ENCODE results near the gene MAP2. TPM values are rescaled to one million over a fixed set of nuclear protein-coding genes. Genes with fewer than 3 reads are reported as not detected.

MAP2 gene
- total RNA-seq, 1 donor from 2014 or later = 119 TPM

DNA sequence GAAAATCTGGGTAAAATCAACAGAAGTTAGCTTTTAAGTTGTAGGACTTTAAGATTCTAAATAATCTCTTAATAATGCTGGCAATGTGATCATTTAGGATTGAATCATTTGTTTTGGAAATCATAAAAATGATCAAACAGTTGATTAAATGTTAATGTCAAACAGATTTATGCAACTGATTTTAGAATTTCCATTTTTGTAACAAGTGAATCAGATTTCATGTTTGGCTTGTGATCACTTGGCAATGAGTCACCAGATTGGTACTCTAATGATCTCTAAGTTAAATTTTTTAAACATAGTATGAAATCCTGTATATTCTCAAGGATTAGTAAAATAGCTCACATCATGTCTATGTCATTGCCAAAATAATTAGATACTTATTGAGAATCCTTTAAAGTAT, 297.6 kb downstream of the MAP2 start:
- peaks cover 36% of the 10 kb centered on the region for H3K36me3 Mint-ChIP-seq (ENCODE audit: low read depth)
- H3K9me3 Mint-ChIP-seq = peaks cover 2% of the 10 kb centered on the region

DNA sequence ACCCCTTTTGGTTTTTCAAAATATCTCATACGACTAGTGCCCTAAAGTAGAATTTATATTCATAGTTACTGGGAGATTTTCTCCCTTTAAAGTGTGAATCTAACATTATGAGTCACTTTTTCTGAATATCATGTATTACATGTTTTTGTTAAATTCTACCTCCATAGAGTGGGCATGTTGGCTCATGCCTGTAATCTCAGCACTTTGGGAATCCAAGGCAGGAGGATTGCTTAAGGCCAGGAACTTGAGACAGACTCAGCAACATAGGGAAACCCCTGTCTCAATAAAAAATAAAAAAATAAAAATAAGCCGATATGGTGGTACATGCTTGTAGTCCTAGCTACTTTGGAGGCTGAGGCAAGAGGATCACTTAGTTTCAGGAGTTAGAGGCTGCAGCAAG, 302.5 kb downstream of the MAP2 start:
- peaks cover 27% of the 10 kb centered on the region for H3K36me3 Mint-ChIP-seq (ENCODE audit: low read depth)
- H3K27me3 Mint-ChIP-seq (ENCODE audit: low read depth) = no peaks in the 10 kb centered on the region
- H3K9me3 Mint-ChIP-seq = peaks cover 2% of the 10 kb centered on the region
- no peak overlapping the region for H3K4me3 Mint-ChIP-seq
- no peaks in the 10 kb centered on the region for H3K4me1 Mint-ChIP-seq
- DNase-seq (ENCODE audit: low read depth, low spot score) = no peak
- TF ChIP-seq, protein P1, sequence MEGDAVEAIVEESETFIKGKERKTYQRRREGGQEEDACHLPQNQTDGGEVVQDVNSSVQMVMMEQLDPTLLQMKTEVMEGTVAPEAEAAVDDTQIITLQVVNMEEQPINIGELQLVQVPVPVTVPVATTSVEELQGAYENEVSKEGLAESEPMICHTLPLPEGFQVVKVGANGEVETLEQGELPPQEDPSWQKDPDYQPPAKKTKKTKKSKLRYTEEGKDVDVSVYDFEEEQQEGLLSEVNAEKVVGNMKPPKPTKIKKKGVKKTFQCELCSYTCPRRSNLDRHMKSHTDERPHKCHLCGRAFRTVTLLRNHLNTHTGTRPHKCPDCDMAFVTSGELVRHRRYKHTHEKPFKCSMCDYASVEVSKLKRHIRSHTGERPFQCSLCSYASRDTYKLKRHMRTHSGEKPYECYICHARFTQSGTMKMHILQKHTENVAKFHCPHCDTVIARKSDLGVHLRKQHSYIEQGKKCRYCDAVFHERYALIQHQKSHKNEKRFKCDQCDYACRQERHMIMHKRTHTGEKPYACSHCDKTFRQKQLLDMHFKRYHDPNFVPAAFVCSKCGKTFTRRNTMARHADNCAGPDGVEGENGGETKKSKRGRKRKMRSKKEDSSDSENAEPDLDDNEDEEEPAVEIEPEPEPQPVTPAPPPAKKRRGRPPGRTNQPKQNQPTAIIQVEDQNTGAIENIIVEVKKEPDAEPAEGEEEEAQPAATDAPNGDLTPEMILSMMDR (conservative IDR thresholded peaks at IDR 0.05) = no peak
- no peak overlapping the region for H3K27ac Mint-ChIP-seq (ENCODE audit: unreplicated experiment)

More for the DNA sequence above, 297.6 kb downstream of the MAP2 start:
- Mint-ChIP-seq H3K27ac (ENCODE audit: unreplicated experiment) (no peak overlapping the region), H3K4me1 (peaks cover 3% of the 10 kb centered on the region), H3K4me3 (no peak overlapping the region), H3K27me3 (ENCODE audit: low read depth) (no peaks in the 10 kb centered on the region)
- TF ChIP-seq, protein P1 (conservative IDR thresholded peaks at IDR 0.05) = no peak
- DNase-seq (ENCODE audit: low read depth, low spot score) = no peak

DNA sequence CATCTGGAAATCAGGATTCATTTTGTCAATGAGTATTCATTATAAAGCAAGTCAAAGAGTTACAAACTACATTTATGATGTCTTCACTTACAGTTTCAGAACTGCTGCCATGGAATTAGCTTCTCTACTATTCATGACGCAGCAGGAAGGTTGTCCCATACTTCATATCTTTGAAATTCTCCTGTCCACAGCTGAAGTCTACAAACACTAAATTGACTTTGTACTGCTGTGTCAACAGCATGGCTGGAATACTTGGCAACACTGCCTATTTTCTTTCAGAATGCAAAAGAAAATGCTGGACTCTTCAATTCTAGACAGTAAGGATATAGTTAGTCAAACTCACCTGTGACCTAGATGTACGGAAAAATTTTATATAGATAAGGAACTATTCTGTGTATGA, 303.2 kb downstream of the MAP2 start:
- TF ChIP-seq, protein P1 (conservative IDR thresholded peaks at IDR 0.05) = no peak
- Mint-ChIP-seq H3K36me3 (ENCODE audit: low read depth) (peaks cover 31% of the 10 kb centered on the region), H3K27me3 (ENCODE audit: low read depth) (no peaks in the 10 kb centered on the region), H3K4me1 (no peaks in the 10 kb centered on the region), H3K4me3 (no peak overlapping the region), H3K27ac (ENCODE audit: unreplicated experiment) (no peak overlapping the region), H3K9me3 (peaks cover 2% of the 10 kb centered on the region)
- no peak for DNase-seq (ENCODE audit: low read depth, low spot score)

DNA sequence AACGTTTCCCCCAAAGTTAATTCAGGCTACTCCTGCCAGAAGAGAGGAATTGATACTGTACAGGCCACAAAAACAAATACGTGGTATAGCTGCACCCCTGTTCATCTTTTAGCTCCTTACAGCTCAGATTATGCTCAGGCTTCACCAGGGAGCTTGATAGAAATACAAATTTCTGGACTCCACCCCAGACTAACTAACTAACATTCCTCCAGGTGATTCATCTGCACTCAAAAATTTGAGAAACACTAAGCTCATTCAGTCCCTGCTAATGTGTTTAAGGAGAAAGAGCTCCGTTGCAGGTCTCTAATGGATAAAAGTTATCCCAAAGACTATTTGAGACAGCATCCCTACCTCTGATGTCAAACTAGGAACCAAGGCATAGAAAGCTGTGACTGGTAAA, 311.0 kb downstream of the MAP2 start:
- Mint-ChIP-seq H3K27ac (ENCODE audit: unreplicated experiment) (no peak overlapping the region), H3K9me3 (no peaks in the 10 kb centered on the region), H3K27me3 (ENCODE audit: low read depth) (no peaks in the 10 kb centered on the region), H3K4me3 (no peak overlapping the region), H3K4me1 (no peaks in the 10 kb centered on the region), H3K36me3 (ENCODE audit: low read depth) (peaks cover 4% of the 10 kb centered on the region)
- TF ChIP-seq, protein P1 (conservative IDR thresholded peaks at IDR 0.05) = no peak
- DNase-seq (ENCODE audit: low read depth, low spot score) = no peak

DNA sequence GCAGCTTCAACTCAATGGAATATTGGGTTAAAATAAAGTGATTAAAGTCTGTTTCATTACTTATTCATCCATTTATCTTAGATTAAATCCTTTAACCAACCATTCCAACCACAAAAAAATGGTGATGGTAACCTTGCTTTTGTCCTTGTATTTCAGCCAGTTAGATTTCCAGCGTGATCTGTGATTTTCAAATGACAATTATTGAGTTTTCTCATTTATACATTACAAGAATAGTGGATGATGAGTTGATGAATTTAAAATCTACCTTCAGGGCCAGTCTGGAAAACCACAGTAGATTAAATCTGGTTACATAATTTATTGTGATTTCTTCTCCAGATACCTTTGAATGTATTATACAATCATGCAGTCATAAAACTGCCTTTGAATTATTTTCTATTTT, 318.1 kb downstream of the MAP2 start:
- TF ChIP-seq, protein P1 (conservative IDR thresholded peaks at IDR 0.05) = no peak
- Mint-ChIP-seq H3K4me1 (no peaks in the 10 kb centered on the region), H3K27me3 (ENCODE audit: low read depth) (no peaks in the 10 kb centered on the region), H3K4me3 (no peak overlapping the region), H3K27ac (ENCODE audit: unreplicated experiment) (no peak overlapping the region), H3K36me3 (ENCODE audit: low read depth) (no peaks in the 10 kb centered on the region), H3K9me3 (no peaks in the 10 kb centered on the region)
- no peak for DNase-seq (ENCODE audit: low read depth, low spot score)

DNA sequence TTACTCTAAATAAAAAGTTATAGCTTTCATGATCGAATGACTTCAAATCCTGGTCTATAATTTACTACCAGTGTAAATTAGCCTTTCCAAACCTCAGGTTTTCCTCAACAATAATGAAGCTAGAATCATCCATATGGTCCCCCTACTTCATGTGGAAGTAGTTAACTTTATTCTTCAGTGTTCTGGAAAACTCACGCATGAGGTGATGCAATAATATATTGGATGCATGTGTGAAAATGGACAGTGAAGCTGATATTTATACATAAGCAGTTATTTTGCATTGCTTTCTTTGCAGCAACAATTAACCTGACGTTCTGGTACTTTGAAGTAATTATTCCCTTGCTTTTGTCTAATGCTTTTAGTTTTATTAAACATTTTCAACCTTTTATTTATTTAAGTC, 329.2 kb downstream of the MAP2 start:
- H3K9me3 Mint-ChIP-seq = peaks cover 3% of the 10 kb centered on the region
- peaks cover 2% of the 10 kb centered on the region for H3K36me3 Mint-ChIP-seq (ENCODE audit: low read depth)
- peaks cover 6% of the 10 kb centered on the region for H3K4me1 Mint-ChIP-seq
- no peaks in the 10 kb centered on the region for H3K27me3 Mint-ChIP-seq (ENCODE audit: low read depth)
- DNase-seq (ENCODE audit: low read depth, low spot score) = no peak
- no peak overlapping the region for H3K27ac Mint-ChIP-seq (ENCODE audit: unreplicated experiment)
- H3K4me3 Mint-ChIP-seq = no peak overlapping the region
- TF ChIP-seq, protein P1 (conservative IDR thresholded peaks at IDR 0.05) = no peak

Measured in neural crest cell (in vitro differentiated cells).